ENCODE data around the gene DDX56. TPM values are rescaled to one million over a fixed set of nuclear protein-coding genes. Genes with fewer than 3 reads are reported as not detected.
A peak's percentile ranks its signal among the peaks of the same experiment; 100 is the strongest.

DDX56 gene
- 14.6 and 48.4 TPM in 2 replicates for total RNA-seq (ENCODE audit: low replicate concordance)

DNA sequence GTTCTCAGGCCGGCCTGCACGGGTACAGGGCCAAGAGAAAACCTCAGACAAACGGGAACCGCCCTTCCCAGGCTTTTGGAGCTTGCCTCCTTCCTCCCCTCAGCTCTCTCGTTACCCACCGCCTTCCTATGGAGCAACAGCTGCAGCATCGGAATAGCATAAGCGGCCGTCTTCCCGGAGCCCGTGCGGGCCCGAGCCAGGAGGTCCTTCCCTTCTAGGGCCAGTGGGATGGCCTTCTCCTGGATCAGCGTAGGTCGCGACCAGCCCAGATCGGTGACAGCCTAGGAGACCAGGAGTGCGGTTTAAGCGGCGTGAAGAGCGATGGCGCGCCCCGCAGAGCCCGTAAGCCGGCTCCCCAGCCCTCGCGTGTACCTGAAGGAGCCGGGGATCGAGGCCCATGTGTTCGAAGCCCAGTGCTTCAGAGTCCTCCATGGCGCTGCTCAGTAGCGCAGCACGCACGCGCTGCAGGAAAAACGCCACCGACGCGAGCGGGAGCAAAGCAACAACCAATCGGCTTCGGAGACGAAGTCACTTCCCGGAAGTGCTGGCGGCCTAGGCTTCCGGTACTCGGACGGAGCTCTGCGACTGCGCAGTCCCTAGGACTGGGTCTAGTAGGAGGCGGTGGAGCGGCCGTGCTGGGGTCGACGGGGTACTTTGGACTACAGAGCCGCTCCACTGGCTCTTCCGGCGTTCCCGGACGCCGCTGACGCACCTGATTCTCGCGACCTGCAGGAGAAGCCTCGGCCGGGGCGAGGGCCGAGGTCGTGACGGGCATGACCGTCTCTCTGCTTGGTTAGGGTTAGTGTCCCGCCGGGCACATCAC, at the start of gene DDX56:
TSS of gene DDX56 (minus strand) at position 445 of the 823 bp plus-strand sequence. CDS start at position 432, 13 bp downstream.
- peak within 1 kb of the TSS; percentile 99 for H3K4me3 ChIP-seq (ENCODE audit: low read depth, low read length)
- no peak for TF ChIP-seq CTCF (IDR thresholded peaks at IDR 0.05; ENCODE audit: insufficient read depth, low read length)
- DNase-seq (ENCODE audit: low read depth), result peak; percentile 95

DNA sequence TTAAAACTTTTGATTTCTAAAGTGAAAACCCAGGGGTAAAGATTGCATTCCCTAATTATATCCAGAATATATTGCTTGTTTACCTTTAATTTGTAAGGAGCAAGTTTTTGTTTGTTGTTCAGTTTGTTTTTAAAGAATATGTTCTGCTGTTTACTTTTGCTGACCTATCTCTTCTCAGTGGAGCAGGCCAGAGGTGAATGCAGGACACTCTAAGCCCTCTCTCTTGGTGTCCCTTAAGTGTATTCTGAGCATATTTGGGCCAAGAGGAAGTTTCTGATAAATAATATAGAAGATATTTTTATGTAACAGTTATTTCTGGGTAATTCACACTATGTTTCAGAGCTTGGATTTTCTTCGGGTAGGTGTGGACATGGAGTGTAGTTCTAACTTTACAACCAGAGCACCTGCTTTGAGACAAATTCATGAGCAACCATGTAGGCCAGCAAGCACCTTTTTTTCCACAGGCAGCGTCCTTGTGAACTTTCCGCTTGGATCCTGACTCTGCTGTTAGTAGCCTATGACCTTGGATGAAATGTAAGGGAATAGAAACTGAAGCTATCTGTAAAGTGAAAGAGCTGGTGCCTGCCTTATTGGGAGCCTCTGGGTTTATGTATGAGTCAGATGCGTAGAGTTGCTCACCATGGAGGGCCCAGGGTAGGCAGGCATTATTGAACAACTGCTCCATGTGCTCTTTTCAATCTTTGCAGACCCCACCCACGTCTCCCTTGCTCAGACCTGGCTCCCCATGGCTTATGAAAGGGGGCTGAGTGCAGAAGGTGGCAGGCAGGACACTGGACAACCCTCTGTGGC, 48.8 kb upstream of the DDX56 start:
- DNase-seq (ENCODE audit: low read depth), result no peak
- no peak overlapping the region for H3K4me3 ChIP-seq (ENCODE audit: low read depth, low read length)

GRCh38 chr7:44621750-44622103, 48.0 kb upstream of the DDX56 start:
- DNase-seq (ENCODE audit: low read depth), result no peak
- H3K4me3 ChIP-seq (ENCODE audit: low read depth, low read length), result no peak overlapping the region
- no peak for TF ChIP-seq CTCF (IDR thresholded peaks at IDR 0.05; ENCODE audit: insufficient read depth, low read length)

More for the DNA sequence above, 48.8 kb upstream of the DDX56 start:
- TF ChIP-seq CTCF (IDR thresholded peaks at IDR 0.05; ENCODE audit: insufficient read depth, low read length), result no peak

DNA sequence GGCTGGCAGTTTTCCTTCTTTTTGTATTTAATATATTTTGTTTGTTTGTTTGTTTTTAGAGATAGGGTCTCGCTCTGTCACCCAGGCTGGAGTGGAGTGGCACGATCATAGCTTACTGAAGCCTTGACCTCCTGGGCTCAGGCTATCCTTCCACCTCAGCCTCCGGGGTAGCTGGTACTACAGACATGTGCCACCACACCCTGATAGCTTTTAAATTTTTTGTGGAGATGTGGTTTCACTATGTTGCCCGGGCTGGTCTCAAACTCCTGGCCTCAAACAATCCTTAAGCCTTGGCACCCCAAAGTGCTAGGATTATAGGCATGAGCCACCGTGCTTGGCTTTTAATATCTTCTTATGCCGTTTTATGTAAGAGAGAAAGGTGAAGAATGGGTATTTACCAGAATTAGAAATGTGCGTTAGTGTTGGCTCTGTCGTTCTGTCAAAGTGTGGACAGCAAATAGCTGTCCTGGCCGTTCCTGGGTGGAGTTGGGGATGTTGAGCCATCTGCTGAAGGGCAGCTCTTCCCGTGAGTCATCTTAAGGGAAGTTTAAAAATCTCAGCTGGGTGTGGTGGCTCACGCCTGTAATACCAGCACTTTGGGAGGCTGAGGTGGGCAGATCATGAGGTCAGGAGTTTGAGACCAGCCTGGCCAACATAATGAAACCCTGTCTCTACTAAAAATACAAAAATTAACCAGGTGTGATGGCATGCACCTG, 47.5 kb upstream of the DDX56 start:
- no peak for TF ChIP-seq CTCF (IDR thresholded peaks at IDR 0.05; ENCODE audit: insufficient read depth, low read length)
- peak; percentile 54 for DNase-seq (ENCODE audit: low read depth)
- no peak overlapping the region for H3K4me3 ChIP-seq (ENCODE audit: low read depth, low read length)

- no peak overlapping the region for H3K4me3 ChIP-seq (ENCODE audit: low read depth, low read length)
- no peak for DNase-seq (ENCODE audit: low read depth)
- TF ChIP-seq CTCF (IDR thresholded peaks at IDR 0.05; ENCODE audit: insufficient read depth, low read length), result no peak
Measured at GRCh38 chr7:44618753-44619152, 45.0 kb upstream of the DDX56 start.

- H3K4me3 ChIP-seq (ENCODE audit: low read depth, low read length), result no peak overlapping the region
- no peak for TF ChIP-seq CTCF (IDR thresholded peaks at IDR 0.05; ENCODE audit: insufficient read depth, low read length)
- no peak for DNase-seq (ENCODE audit: low read depth)
Measured at GRCh38 chr7:44618045-44618444, 44.3 kb upstream of the DDX56 start.
